HG03097 (cell line): ENCODE results near the gene KIF4A.

ENCODE experiments used
- ATAC-seq: cut with Tn5 transposase; IDR thresholded peaks from one replicate; pipeline ENCODE4 v1.9.1; 2021; ENCODE audit not compliant: unreplicated experiment, low FRiP score

KIF4A gene

GRCh38 chrX:70464051-70464450 is 174.1 kb downstream of the KIF4A start:
- ATAC-seq, result no peak

- ATAC-seq, result no peak
Observed at GRCh38 chrX:70466968-70467367, 177.1 kb downstream of the KIF4A start.

GRCh38 chrX:70468709-70469108 is 178.8 kb downstream of the KIF4A start:
- no peak for ATAC-seq
